Measurements from ENCODE around the gene LHX3. TPM values are rescaled to one million over a fixed set of nuclear protein-coding genes. Genes with fewer than 3 reads are reported as not detected.

LHX3 gene
- polyA plus RNA-seq, 2 of the 4 experiments (the other 2 are of a cell fraction) = 0.03 TPM; not detected in 1

DNA sequence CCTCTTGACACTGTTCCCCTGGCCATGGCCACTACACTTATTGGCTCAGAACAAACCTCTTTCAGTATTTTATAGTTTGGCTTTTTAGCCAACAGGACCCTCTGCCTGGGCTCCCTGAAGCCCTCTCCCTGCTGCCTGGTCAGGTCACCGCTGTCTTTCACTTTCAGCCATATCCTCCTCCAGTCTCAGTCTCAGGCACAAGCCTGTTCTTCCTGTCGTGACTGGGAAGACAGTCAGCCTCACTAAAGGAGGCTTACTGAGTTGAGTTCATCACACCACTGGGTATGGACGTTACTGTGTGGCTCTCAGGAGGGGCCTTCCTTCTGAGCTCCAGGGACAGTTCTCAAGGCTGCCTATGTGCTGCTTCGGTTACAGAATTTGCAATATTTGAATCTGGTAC lies 38.7 kb upstream of the LHX3 start:
- H3K4me3 ChIP-seq = no peak overlapping the region
- H3K4me1 ChIP-seq = peaks cover 17% of the 10 kb centered on the region
- peak overlapping the region; percentile 97; the same call in 2 of the 3 replicates for H3K4me2 ChIP-seq
- FAIRE-seq = no peak
- no peak for ATAC-seq
- no peak for DNase-seq (ENCODE audit: low read depth in 1 of 2, low spot score in 1 of 2)
- CTCF ChIA-PET = interaction anchor here (1.0 to 3.0 kb wide), 9 partner anchors 9 to 277 kb away, joined by 3 to 10 read pairs (median 6); no protein-coding TSS in a partner anchor
- no peak for TF ChIP-seq NPAS2 (CRISPR knock-in tag; IDR thresholded peaks at IDR 0.05; ENCODE audit: borderline replicate concordance)
- TF ChIP-seq POLR2AphosphoS2 (conservative IDR thresholded peaks at IDR 0.05; ENCODE audit: low read length) = no peak
- no peak for TF ChIP-seq RFX5 (IDR thresholded peaks at IDR 0.05)
- TF ChIP-seq, protein P1, sequence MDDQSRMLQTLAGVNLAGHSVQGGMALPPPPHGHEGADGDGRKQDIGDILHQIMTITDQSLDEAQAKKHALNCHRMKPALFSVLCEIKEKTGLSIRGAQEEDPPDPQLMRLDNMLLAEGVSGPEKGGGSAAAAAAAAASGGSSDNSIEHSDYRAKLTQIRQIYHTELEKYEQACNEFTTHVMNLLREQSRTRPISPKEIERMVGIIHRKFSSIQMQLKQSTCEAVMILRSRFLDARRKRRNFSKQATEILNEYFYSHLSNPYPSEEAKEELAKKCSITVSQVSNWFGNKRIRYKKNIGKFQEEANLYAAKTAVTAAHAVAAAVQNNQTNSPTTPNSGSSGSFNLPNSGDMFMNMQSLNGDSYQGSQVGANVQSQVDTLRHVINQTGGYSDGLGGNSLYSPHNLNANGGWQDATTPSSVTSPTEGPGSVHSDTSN (IDR thresholded peaks at IDR 0.05) = no peak
- no peak for TF ChIP-seq RNF2 (IDR thresholded peaks at IDR 0.05; ENCODE audit: borderline replicate concordance, low read depth)
- TF ChIP-seq CBX2 (IDR thresholded peaks at IDR 0.05; ENCODE audit: borderline replicate concordance, low read depth) = no peak
- TF ChIP-seq, protein P2, sequence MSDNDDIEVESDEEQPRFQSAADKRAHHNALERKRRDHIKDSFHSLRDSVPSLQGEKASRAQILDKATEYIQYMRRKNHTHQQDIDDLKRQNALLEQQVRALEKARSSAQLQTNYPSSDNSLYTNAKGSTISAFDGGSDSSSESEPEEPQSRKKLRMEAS (IDR thresholded peaks at IDR 0.05) = no peak
- TF ChIP-seq HOXA7 (CRISPR knock-in tag; IDR thresholded peaks at IDR 0.05) = no peak
- no peak for TF ChIP-seq CBX8 (IDR thresholded peaks at IDR 0.05)
- TF ChIP-seq FOXS1 (CRISPR knock-in tag; IDR thresholded peaks at IDR 0.05) = no peak
- TF ChIP-seq, protein P3, sequence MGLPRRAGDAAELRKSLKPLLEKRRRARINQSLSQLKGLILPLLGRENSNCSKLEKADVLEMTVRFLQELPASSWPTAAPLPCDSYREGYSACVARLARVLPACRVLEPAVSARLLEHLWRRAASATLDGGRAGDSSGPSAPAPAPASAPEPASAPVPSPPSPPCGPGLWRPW (IDR thresholded peaks at IDR 0.05) = no peak
- no peak for TF ChIP-seq ZC3H11A (IDR thresholded peaks at IDR 0.05)
- TF ChIP-seq, protein P4, sequence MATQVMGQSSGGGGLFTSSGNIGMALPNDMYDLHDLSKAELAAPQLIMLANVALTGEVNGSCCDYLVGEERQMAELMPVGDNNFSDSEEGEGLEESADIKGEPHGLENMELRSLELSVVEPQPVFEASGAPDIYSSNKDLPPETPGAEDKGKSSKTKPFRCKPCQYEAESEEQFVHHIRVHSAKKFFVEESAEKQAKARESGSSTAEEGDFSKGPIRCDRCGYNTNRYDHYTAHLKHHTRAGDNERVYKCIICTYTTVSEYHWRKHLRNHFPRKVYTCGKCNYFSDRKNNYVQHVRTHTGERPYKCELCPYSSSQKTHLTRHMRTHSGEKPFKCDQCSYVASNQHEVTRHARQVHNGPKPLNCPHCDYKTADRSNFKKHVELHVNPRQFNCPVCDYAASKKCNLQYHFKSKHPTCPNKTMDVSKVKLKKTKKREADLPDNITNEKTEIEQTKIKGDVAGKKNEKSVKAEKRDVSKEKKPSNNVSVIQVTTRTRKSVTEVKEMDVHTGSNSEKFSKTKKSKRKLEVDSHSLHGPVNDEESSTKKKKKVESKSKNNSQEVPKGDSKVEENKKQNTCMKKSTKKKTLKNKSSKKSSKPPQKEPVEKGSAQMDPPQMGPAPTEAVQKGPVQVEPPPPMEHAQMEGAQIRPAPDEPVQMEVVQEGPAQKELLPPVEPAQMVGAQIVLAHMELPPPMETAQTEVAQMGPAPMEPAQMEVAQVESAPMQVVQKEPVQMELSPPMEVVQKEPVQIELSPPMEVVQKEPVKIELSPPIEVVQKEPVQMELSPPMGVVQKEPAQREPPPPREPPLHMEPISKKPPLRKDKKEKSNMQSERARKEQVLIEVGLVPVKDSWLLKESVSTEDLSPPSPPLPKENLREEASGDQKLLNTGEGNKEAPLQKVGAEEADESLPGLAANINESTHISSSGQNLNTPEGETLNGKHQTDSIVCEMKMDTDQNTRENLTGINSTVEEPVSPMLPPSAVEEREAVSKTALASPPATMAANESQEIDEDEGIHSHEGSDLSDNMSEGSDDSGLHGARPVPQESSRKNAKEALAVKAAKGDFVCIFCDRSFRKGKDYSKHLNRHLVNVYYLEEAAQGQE (IDR thresholded peaks at IDR 0.05) = no peak
- no peak for TF ChIP-seq ZNF302 (CRISPR knock-in tag; IDR thresholded peaks at IDR 0.05)
- TF ChIP-seq RAD21 (conservative IDR thresholded peaks at IDR 0.05 in 1 of 2, IDR thresholded peaks at IDR 0.05 in 1 of 2) = no peak
- WGBS (ENCODE audit: missing lambda C conversion rate) = 85% methylated on average over 4 of the region's 4 CpGs
- H3K27ac ChIP-seq = no peak overlapping the region
- POLR2A ChIA-PET = no interaction called here
- no peaks in the 10 kb centered on the region for H3K9me3 ChIP-seq

DNA sequence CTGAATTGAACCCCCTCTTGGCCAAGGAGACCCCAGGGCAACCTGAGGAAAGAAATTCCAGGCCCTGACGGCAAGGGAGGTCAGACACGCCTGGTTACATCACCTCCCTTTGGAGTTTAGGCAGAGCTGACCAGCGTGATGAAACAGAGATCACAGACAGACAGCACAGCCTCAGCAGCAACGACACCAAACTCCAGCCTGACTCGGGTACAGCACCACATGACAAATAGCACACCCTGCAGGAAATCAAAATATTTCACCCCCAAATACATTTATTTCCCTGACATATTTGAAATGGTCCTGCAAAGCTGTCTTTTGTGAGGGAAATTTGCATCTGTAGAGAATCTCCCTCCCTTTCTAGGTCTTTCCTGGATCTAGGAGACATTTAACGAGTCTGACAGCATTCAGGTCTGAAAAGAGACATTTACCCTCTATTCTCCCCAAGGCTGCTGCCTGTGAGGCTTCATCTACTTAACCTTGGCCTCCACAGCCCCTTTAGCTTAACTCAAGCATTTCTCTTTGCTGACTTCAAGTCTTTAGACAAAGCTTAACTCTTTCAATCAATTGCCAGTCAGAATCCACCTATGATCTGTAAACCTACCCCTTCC lies 38.1 kb upstream of the LHX3 start:
- Histone ChIP-seq H3K4me1 (peaks cover 17% of the 10 kb centered on the region), H3K27ac (no peak overlapping the region), H3K4me3 (no peak overlapping the region), H3K9me3 (no peaks in the 10 kb centered on the region), H3K4me2 (no peak overlapping the region)
- DNase-seq (ENCODE audit: low read depth in 1 of 2, low spot score in 1 of 2) (peak in 1 of 2 experiments; percentile 25), ATAC-seq (peak in 1 of 2 experiments; percentile 19; a peak in 2 of 6 replicates), FAIRE-seq (no peak)
- ChIA-PET POLR2A (no interaction called here), CTCF (interaction anchor here (0.7 to 3.0 kb wide), 10 partner anchors 9 to 276 kb away, joined by 3 to 10 read pairs (median 4); no protein-coding TSS in a partner anchor)
- WGBS (ENCODE audit: missing lambda C conversion rate) = 66% methylated on average over 6 of the region's 6 CpGs
- no peak for TF ChIP-seq MAZ (IDR thresholded peaks at IDR 0.05; ENCODE audit: borderline replicate concordance, low read depth, low read length)
- TF ChIP-seq HOXA7 (CRISPR knock-in tag; IDR thresholded peaks at IDR 0.05) = no peak
- TF ChIP-seq, protein P5, sequence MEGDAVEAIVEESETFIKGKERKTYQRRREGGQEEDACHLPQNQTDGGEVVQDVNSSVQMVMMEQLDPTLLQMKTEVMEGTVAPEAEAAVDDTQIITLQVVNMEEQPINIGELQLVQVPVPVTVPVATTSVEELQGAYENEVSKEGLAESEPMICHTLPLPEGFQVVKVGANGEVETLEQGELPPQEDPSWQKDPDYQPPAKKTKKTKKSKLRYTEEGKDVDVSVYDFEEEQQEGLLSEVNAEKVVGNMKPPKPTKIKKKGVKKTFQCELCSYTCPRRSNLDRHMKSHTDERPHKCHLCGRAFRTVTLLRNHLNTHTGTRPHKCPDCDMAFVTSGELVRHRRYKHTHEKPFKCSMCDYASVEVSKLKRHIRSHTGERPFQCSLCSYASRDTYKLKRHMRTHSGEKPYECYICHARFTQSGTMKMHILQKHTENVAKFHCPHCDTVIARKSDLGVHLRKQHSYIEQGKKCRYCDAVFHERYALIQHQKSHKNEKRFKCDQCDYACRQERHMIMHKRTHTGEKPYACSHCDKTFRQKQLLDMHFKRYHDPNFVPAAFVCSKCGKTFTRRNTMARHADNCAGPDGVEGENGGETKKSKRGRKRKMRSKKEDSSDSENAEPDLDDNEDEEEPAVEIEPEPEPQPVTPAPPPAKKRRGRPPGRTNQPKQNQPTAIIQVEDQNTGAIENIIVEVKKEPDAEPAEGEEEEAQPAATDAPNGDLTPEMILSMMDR (IDR thresholded peaks at IDR 0.05) = peak; percentile 18; the same call in 1 of the 3 replicates
- peak in 1 of 2 experiments; percentile 24; a peak in 1 of 5 replicates for TF ChIP-seq RAD21 (conservative IDR thresholded peaks at IDR 0.05 in 1 of 2, IDR thresholded peaks at IDR 0.05 in 1 of 2)
